Astrocyte (in vitro differentiated cells and primary cell): Measurements from ENCODE around the gene IL25. TPM values are rescaled to one million over a fixed set of nuclear protein-coding genes. Genes with fewer than 3 reads are reported as not detected.

Experiments
- DNase-seq: peaks from one replicate; pipeline ENCODE4 v3.0.0-alpha.2; 2010; ENCODE audit warnings: low read depth
- FAIRE-seq: peaks from 2 replicates; lab custom pipeline; 2011; peaks lifted over from hg19 to GRCh38; lab: Jason Lieb, UNC
- H2AFZ ChIP-seq: 2 replicates; pipeline ENCODE4 v1.6.0; 2012; ENCODE audit warnings: low read depth, low read length, inconsistent platforms
- H3K27ac ChIP-seq: 2 replicates; pipeline ENCODE4 v1.5.1; 2011; ENCODE audit warnings: low read depth, low read length, inconsistent platforms
- H3K27me3 ChIP-seq: 2 replicates; pipeline ENCODE4 v1.6.0; 2011; ENCODE audit warnings: low read length, inconsistent platforms; ENCODE audit not compliant: insufficient read depth
- H3K36me3 ChIP-seq: 2 replicates; pipeline ENCODE4 v1.5.1; 2011; ENCODE audit warnings: low read length, inconsistent platforms; ENCODE audit not compliant: insufficient read depth
- H3K4me1 ChIP-seq: 2 replicates; pipeline ENCODE4 v1.5.1; 2011; ENCODE audit warnings: low read length, inconsistent platforms; ENCODE audit not compliant: insufficient read depth
- H3K4me2 ChIP-seq: 2 replicates; pipeline ENCODE4 v1.6.0; 2012; ENCODE audit warnings: low read length, inconsistent platforms
- H3K4me3 ChIP-seq: 2 replicates; pipeline ENCODE4 v1.5.1; 2011; ENCODE audit warnings: low read depth, mild to moderate bottlenecking, low read length, inconsistent platforms; ENCODE audit not compliant: insufficient read depth
- H3K79me2 ChIP-seq: 2 replicates; pipeline ENCODE4 v1.6.0; 2012; ENCODE audit warnings: mild to moderate bottlenecking, low read length, inconsistent platforms; ENCODE audit not compliant: insufficient read depth
- H3K9ac ChIP-seq: 2 replicates; pipeline ENCODE4 v1.6.0; 2012; ENCODE audit warnings: mild to moderate bottlenecking, low read length, inconsistent platforms
- H3K9me3 ChIP-seq: 2 replicates; pipeline ENCODE4 v1.5.1; 2012; ENCODE audit warnings: low read depth, mild to moderate bottlenecking, low read length, inconsistent platforms; ENCODE audit not compliant: insufficient read depth
- H4K20me1 ChIP-seq: 2 replicates; pipeline ENCODE4 v1.6.0; 2012; ENCODE audit warnings: low read length, inconsistent platforms; ENCODE audit not compliant: insufficient read depth
- H3K27ac Mint-ChIP-seq: one replicate; pipeline ENCODE4 v1.8.0; 2021; ENCODE audit warnings: mild to moderate bottlenecking, mixed read lengths; ENCODE audit not compliant: unreplicated experiment
- H3K27me3 Mint-ChIP-seq: one replicate; pipeline ENCODE4 v1.8.0; 2021; ENCODE audit warnings: low read depth, mixed read lengths; ENCODE audit not compliant: unreplicated experiment
- H3K36me3 Mint-ChIP-seq: one replicate; pipeline ENCODE4 v1.8.0; 2021; ENCODE audit warnings: low read depth, mixed read lengths; ENCODE audit not compliant: unreplicated experiment
- H3K4me1 Mint-ChIP-seq: one replicate; pipeline ENCODE4 v1.8.0; 2021; ENCODE audit warnings: low read depth, mixed read lengths; ENCODE audit not compliant: unreplicated experiment
- H3K4me3 Mint-ChIP-seq: one replicate; pipeline ENCODE4 v1.8.0; 2021; ENCODE audit warnings: mild to moderate bottlenecking, moderate library complexity, mixed read lengths; ENCODE audit not compliant: unreplicated experiment
- H3K9me3 Mint-ChIP-seq: one replicate; pipeline ENCODE4 v1.8.0; 2021; ENCODE audit warnings: mild to moderate bottlenecking, mixed read lengths; ENCODE audit not compliant: unreplicated experiment
- CTCF ChIP-seq: IDR thresholded peaks from 2 replicates; pipeline ENCODE4 v1.5.1; 2011; ENCODE audit warnings: low read depth, mild to moderate bottlenecking, inconsistent platforms, low read length, moderate library complexity; ENCODE audit not compliant: insufficient read depth
- EZH2 ChIP-seq: IDR thresholded peaks from 2 replicates; pipeline ENCODE4 v1.6.1; 2012; ENCODE audit warnings: mild to moderate bottlenecking, low read length, inconsistent platforms; ENCODE audit not compliant: insufficient read depth
- total RNA-seq: library from RNA; stranded (reverse); gene quantifications from 2 replicates; pipeline ENCODE4 v1.2.1, GENCODE V29; 2021

The IL25 gene
- total RNA-seq, 1 donor from 2014 or later = not detected

DNA sequence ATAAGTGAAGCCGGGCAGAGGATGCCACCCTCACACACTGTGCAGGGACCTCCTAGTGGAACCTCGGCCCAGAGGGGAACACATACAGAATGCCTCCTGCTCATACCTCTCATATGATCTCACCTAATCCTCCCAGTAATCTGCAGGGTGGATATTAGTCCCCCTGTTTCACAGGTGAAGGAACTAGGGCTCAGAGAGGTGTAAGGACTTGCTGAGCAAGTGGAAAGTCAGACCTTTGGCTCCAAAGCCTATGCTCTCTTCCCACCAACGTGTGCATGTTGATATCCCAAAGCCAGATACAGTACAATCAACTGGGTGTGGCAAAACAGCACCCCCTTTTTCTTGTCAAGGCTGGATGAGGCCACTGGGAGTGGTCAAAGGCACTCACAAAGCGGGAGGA lies 31.3 kb downstream of the IL25 start:
- Mint-ChIP-seq H3K27ac (no peak overlapping the region), H3K9me3 (peaks cover 9% of the 10 kb centered on the region)
- FAIRE-seq = no peak

DNA sequence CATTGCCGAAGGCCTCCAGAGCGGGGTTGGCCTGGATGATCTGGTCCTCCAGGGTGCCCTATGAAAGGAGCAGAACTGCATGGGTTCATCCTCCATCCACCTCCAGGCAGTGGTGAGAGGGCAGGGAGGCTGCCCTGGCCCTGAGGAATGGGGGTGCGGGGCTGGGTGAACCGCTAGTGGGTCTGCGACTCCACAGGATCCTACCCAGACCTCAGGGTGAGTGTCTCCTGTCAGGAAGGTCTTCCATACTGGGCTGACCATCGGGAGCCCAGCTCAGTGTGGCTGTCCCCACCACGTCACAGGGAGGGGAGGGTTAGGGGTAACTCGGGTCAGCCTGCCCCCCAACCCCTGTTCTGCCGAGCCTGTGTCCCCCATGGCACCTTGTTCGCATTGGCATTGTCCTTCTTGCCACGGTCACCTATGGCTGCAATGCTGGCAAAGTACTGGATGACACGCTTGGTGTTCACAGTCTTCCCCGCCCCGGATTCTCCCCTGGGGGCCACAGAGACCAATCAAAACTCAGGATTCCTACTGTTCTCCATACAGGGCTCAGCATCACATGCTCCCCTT lies 31.8 kb downstream of the IL25 start:
- Histone ChIP-seq H3K27ac (no peak overlapping the region), H3K4me3 (no peak overlapping the region), H3K36me3 (no peaks in the 10 kb centered on the region), H3K4me1 (no peaks in the 10 kb centered on the region), H3K9ac (no peak overlapping the region), H3K4me2 (no peak overlapping the region), H4K20me1 (no peaks in the 10 kb centered on the region), H2AFZ (no peak overlapping the region), H3K79me2 (no peaks in the 10 kb centered on the region), H3K27me3 (no peaks in the 10 kb centered on the region), H3K9me3 (no peaks in the 10 kb centered on the region)
- no peaks in the 10 kb centered on the region for H3K4me1 Mint-ChIP-seq
- peaks cover 9% of the 10 kb centered on the region for H3K9me3 Mint-ChIP-seq
- H3K27ac Mint-ChIP-seq = no peak overlapping the region
- DNase-seq = no peak
- no peak for FAIRE-seq
- peaks cover 76% of the 10 kb centered on the region for H3K27me3 Mint-ChIP-seq
- TF ChIP-seq CTCF = no peak
- no peak for TF ChIP-seq EZH2
- no peaks in the 10 kb centered on the region for H3K36me3 Mint-ChIP-seq
- no peak overlapping the region for H3K4me3 Mint-ChIP-seq

More for the DNA sequence above, 31.3 kb downstream of the IL25 start:
- Histone ChIP-seq H3K79me2 (no peaks in the 10 kb centered on the region), H3K4me3 (no peak overlapping the region), H4K20me1 (no peaks in the 10 kb centered on the region), H3K36me3 (no peaks in the 10 kb centered on the region), H3K27me3 (no peaks in the 10 kb centered on the region), H3K4me2 (no peak overlapping the region), H3K9ac (no peak overlapping the region), H2AFZ (no peak overlapping the region), H3K9me3 (no peaks in the 10 kb centered on the region), H3K4me1 (no peaks in the 10 kb centered on the region), H3K27ac (no peak overlapping the region)
- Mint-ChIP-seq H3K4me1 (no peaks in the 10 kb centered on the region), H3K27me3 (peaks cover 78% of the 10 kb centered on the region), H3K4me3 (peak overlapping the region; percentile 20), H3K36me3 (no peaks in the 10 kb centered on the region)
- TF ChIP-seq CTCF (no peak), EZH2 (no peak)
- DNase-seq = no peak

DNA sequence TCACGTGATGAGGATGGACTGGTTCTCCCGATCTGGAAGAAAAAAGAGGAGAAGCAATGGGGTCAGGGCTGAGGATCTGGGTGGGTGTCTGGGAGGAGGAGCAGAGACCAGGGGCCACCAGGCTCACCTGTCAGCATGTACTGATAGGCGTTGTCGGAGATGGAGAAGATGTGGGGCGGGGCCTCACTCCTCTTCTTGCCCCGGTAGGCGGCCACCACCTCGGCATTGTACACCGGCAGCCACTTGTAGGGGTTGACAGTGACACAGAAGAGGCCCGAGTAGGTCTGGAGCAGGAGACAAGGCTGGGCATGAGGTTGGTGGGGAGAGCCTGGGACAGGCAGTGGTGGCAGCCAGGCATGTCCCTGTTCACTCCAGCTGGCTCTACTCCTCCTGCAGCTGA lies 32.5 kb downstream of the IL25 start:
- no peaks in the 10 kb centered on the region for H3K36me3 Mint-ChIP-seq
- no peak overlapping the region for H3K9ac ChIP-seq
- H2AFZ ChIP-seq = no peak overlapping the region
- H3K9me3 Mint-ChIP-seq = peaks cover 9% of the 10 kb centered on the region
- DNase-seq (no peak), FAIRE-seq (no peak)
- H3K27ac Mint-ChIP-seq = no peak overlapping the region
- H3K9me3 ChIP-seq = no peaks in the 10 kb centered on the region
- no peak for TF ChIP-seq EZH2
- no peak for TF ChIP-seq CTCF
- no peaks in the 10 kb centered on the region for H3K79me2 ChIP-seq
- no peaks in the 10 kb centered on the region for H3K27me3 ChIP-seq
- H4K20me1 ChIP-seq = no peaks in the 10 kb centered on the region
- H3K4me1 Mint-ChIP-seq = no peaks in the 10 kb centered on the region
- no peak overlapping the region for H3K4me2 ChIP-seq
- H3K4me1 ChIP-seq = no peaks in the 10 kb centered on the region
- no peaks in the 10 kb centered on the region for H3K36me3 ChIP-seq
- H3K27ac ChIP-seq = no peak overlapping the region
- no peak overlapping the region for H3K4me3 ChIP-seq
- peaks cover 72% of the 10 kb centered on the region for H3K27me3 Mint-ChIP-seq
- H3K4me3 Mint-ChIP-seq = no peak overlapping the region
